HL-60/S4 treated with retinoic acid at 250 ng/mL for 4 days and 3 days (cell line): ENCODE measurements around the gene LAMC3.

Source experiments
- in situ Hi-C: fragments of 300-500 bp; cut with MboI; formaldehyde crosslinking; loops from 2 replicates; pipeline ENCODE4 v1.7.0; 2022; ENCODE audit warnings: low sequenced_read_pairs

LAMC3 gene

GRCh38 chr9:131008909-131009618 is at the start of gene LAMC3:
Gene LAMC3 (plus strand): TSS chr9:131009174. CDS start chr9:131009215, 41 bp downstream.
- in situ Hi-C loops, result no loop called here

- in situ Hi-C loops, result no loop called here
Observed at GRCh38 chr9:130959809-130960334, 49.1 kb upstream of the LAMC3 start.

GRCh38 chr9:130960522-130961378 is 48.2 kb upstream of the LAMC3 start:
- in situ Hi-C loops, result no loop called here

GRCh38 chr9:130961511-130962300 is 47.3 kb upstream of the LAMC3 start:
- in situ Hi-C loops, result no loop called here

GRCh38 chr9:130962418-130963316 is 46.3 kb upstream of the LAMC3 start:
- in situ Hi-C loops, result no loop called here

GRCh38 chr9:130963337-130963908 is 45.6 kb upstream of the LAMC3 start:
- in situ Hi-C loops, result no loop called here

GRCh38 chr9:130963916-130964315 is 45.1 kb upstream of the LAMC3 start:
- in situ Hi-C loops, result no loop called here

- in situ Hi-C loops, result no loop called here
Observed at GRCh38 chr9:130965680-130966079, 43.3 kb upstream of the LAMC3 start.

- in situ Hi-C loops, result no loop called here
Observed at GRCh38 chr9:130970052-130970451, 38.9 kb upstream of the LAMC3 start.

GRCh38 chr9:130970855-130971254 is 38.1 kb upstream of the LAMC3 start:
- in situ Hi-C loops, result no loop called here

GRCh38 chr9:130971294-130971849 is 37.6 kb upstream of the LAMC3 start:
- in situ Hi-C loops, result no loop called here

GRCh38 chr9:130972277-130972956 is 36.6 kb upstream of the LAMC3 start:
- in situ Hi-C loops, result no loop called here

GRCh38 chr9:130972957-130973685 is 35.9 kb upstream of the LAMC3 start:
- in situ Hi-C loops, result no loop called here

- in situ Hi-C loops, result no loop called here
Observed at GRCh38 chr9:130973686-130974281, 35.2 kb upstream of the LAMC3 start.

- in situ Hi-C loops, result no loop called here
Observed at GRCh38 chr9:130974697-130975096, 34.3 kb upstream of the LAMC3 start.

GRCh38 chr9:130975156-130975555 is 33.8 kb upstream of the LAMC3 start:
- in situ Hi-C loops, result no loop called here

- in situ Hi-C loops, result no loop called here
Observed at GRCh38 chr9:130975932-130976841, 32.8 kb upstream of the LAMC3 start.
